ENCODE measurements around the gene KCNN4.

KCNN4 gene

DNA sequence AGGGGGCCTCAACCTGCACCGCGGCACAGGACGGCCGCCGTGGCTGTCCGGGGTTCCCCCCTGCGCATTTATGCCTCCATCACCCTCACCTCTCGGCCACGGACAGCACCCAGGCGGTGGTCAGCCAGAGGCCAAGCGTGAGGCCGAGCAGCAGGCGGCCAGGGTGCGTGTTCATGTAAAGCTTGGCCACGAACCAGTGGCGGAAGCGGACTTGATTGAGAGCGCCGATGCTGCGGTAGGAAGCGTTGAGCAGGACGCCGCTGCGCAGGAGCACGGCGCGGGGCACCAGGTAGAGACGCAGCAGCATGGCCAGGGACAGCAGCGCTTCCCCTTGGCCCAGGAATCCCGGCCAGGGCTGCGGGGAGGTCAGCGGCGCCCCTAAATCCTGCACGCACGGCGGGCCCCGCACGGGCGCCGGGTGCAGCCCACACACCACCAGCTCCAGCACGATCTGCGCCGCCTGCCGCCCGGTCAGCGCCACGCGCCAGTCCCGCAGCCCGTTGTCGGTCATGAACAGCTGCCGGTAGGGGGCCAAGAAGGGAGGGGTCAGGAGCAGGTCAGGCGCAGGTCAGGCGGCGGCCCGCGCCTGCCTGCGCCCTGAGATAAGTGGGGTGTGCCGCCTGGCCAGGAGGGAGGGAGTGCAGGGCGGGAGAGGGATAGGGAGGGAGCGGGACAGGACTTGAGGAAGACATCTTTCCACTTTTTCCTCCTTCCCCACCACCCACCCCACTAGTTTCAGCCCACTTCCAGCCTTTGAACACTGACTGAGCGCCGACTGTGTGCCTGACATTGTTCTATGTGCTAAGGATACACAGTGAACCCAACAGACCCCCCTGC is 6.5 kb downstream of the KCNN4 start:
- H3K4me3 ChIP-seq (replicated peaks; ENCODE audit: low read depth, low read length), result peak overlapping the region; percentile 19; the same call in 1 of the 2 replicates
- no peak for DNase-seq (ENCODE audit: extremely low read depth, low read depth)
- TF ChIP-seq, protein P1, sequence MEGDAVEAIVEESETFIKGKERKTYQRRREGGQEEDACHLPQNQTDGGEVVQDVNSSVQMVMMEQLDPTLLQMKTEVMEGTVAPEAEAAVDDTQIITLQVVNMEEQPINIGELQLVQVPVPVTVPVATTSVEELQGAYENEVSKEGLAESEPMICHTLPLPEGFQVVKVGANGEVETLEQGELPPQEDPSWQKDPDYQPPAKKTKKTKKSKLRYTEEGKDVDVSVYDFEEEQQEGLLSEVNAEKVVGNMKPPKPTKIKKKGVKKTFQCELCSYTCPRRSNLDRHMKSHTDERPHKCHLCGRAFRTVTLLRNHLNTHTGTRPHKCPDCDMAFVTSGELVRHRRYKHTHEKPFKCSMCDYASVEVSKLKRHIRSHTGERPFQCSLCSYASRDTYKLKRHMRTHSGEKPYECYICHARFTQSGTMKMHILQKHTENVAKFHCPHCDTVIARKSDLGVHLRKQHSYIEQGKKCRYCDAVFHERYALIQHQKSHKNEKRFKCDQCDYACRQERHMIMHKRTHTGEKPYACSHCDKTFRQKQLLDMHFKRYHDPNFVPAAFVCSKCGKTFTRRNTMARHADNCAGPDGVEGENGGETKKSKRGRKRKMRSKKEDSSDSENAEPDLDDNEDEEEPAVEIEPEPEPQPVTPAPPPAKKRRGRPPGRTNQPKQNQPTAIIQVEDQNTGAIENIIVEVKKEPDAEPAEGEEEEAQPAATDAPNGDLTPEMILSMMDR (IDR thresholded peaks at IDR 0.05; ENCODE audit: low read depth, low read length, missing control alignments), result peak; percentile 40

DNA sequence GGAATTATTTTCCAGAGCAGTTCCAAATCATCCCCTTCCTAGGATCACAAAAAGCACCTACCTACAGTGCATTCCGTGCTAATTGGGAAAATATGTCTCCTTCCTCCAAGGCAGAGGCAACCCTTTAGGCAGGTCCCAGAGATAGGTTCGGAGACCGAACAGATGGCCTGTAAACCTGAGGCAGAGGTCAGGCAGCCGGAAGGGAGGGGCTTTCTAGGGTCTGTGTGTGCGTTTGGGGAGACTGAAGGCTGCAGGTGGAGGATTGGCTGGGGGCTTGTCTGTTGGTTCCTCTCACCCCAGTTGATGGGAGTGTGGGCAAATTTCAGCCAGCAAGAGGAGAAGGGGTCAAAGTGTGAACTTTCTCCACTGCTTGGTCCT is 7.1 kb downstream of the KCNN4 start:
- TF ChIP-seq, protein P1 (IDR thresholded peaks at IDR 0.05; ENCODE audit: low read depth, low read length, missing control alignments), result no peak
- DNase-seq (ENCODE audit: extremely low read depth, low read depth), result no peak
- H3K4me3 ChIP-seq (replicated peaks; ENCODE audit: low read depth, low read length), result no peak overlapping the region

DNA sequence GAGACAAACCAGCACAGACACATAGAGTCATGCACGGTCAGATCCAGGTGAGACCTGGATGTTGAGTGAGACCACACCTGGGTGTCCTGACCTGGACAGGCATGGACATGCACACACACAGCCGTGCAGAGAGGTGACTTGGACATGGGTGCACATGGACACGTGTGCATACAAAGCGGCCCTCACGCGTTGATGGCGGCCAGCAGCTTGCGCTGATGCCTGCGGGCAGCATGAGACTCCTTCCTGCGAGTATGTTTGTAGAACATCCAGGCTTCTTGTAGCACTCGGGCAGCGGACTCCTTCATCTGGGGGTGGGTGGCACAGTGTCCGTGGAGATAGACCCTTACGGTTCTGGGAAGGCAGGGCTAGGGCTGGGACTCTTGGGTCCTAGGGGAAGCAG is 11.5 kb downstream of the KCNN4 start:
- TF ChIP-seq, protein P1 (IDR thresholded peaks at IDR 0.05; ENCODE audit: low read depth, low read length, missing control alignments), result no peak
- no peak for DNase-seq (ENCODE audit: extremely low read depth, low read depth)
- no peak overlapping the region for H3K4me3 ChIP-seq (replicated peaks; ENCODE audit: low read depth, low read length)

DNA sequence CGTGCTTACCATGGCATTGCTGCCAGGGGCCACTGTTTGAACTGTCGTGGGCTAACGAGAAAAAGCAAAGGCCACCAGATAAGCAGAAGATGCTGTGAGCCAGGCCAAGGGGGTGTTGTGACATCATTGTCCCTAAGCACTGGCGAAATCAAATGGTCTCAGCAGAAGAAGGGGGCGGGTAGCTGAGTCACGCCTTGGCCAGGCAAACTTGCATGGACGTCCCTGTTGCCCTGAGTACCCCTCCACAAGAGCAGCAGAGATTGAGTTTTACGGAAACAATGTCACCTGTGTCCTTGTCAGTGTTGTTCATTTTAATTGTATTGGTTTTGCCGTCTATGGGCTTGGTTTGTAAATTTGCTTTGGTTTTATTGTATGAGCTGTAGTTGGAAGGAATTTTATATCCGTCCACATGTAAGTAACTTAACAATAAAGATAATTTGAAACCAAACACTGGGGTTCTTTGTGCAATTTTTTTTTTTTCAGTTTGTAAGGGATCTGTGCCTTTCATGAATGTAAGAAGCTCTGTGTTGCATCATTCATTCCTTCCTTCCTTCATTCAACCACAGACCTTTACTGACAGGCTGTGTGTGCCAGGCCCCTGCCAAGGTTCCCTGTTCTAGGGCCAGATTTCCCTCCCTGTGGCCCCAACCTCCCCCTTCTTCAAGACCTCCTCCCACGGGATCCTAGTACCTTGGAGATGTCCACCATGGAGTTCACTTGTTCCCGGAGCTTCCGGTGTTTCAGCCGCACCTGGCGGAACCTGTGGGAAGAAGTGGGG is 12.3 kb downstream of the KCNN4 start:
- H3K4me3 ChIP-seq (replicated peaks; ENCODE audit: low read depth, low read length), result no peak overlapping the region
- TF ChIP-seq, protein P1 (IDR thresholded peaks at IDR 0.05; ENCODE audit: low read depth, low read length, missing control alignments), result no peak
- no peak for DNase-seq (ENCODE audit: extremely low read depth, low read depth)

DNA sequence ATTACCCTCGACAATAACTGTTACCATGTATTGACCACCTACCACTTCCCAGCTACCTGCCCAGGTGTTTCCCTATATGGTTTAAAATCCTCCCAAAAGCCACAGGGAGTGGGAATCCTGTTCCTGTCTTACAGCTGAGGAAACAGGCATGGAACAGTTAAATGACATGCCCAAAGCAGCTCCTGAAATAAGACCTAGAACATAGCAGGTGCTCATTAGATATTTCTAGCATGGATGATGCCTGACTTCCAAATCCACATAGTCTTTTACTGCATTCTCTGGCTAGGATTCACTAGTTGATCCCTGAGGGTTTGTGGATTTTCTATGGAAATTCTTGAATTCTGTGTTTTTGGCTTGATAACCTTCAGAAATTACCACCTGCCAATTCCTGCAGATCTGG is 13.0 kb downstream of the KCNN4 start:
- H3K4me3 ChIP-seq (replicated peaks; ENCODE audit: low read depth, low read length), result no peak overlapping the region
- no peak for DNase-seq (ENCODE audit: extremely low read depth, low read depth)
- TF ChIP-seq, protein P1 (IDR thresholded peaks at IDR 0.05; ENCODE audit: low read depth, low read length, missing control alignments), result no peak

DNA sequence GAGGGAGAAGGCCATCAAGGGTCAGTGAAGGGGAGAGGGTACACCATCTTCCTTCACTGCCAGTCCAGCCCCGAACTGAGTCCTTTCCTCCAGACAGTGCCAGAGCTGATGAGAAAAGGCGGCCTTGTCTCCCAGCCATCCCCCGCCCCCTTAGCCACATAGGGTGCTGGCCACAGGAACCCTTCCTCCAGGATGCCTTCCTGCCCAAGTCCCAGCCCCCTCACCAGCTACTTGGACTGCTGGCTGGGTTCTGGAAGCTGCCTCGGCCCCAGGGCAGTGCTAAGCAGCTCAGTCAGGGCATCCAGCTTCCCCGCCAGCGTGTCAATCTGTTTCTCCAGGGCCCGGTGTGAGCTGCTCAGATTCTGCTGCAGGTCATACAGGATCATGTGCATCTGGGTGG is 13.5 kb downstream of the KCNN4 start:
- H3K4me3 ChIP-seq (replicated peaks; ENCODE audit: low read depth, low read length), result no peak overlapping the region
- no peak for DNase-seq (ENCODE audit: extremely low read depth, low read depth)
- TF ChIP-seq, protein P1 (IDR thresholded peaks at IDR 0.05; ENCODE audit: low read depth, low read length, missing control alignments), result no peak
